HG02763 (cell line): ENCODE results near the gene CSNK1D.
A peak's percentile ranks its signal among the peaks of the same experiment; 100 is the strongest.

Experiments
- ATAC-seq: cut with Tn5 transposase; IDR thresholded peaks from one replicate; pipeline ENCODE4 v1.9.1; 2021; ENCODE audit warnings: mild to moderate bottlenecking, moderate library complexity; ENCODE audit not compliant: unreplicated experiment

CSNK1D gene

DNA sequence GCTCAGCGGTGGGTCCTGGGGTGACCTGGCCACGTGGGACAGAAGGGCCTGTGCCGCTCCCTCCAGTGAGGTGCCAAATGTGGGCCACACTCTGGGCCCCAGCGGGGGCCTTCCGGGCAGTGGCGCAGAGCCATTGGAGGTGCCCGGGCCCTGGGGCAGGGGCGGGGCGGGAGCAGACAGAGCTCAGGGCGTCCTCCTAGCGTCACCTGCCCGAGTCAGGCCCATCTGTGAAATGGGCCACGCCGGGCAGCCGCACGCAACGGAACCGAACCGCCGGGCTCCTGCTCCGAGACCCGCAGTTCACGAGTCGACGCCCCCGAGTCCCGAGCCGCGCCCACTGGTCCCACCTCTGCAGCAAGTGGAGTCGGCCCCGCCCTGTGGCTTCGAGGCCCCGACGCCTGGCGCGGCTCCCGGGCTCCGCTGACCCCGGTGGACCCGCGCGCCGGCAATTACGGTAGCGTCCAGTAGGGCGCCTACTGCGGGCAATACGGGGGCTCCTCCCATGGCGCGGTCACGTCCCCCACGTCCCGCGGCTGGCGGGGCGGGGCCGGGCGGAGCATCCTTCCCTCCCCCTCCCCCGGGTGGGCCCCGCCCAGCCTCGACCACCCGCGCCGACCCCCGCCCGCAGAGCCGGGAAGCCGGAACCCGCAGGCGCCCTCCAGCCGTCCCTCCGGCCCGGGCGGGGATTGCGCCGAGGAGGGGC lies 42.7 kb downstream of the CSNK1D start:
- no peak for ATAC-seq

DNA sequence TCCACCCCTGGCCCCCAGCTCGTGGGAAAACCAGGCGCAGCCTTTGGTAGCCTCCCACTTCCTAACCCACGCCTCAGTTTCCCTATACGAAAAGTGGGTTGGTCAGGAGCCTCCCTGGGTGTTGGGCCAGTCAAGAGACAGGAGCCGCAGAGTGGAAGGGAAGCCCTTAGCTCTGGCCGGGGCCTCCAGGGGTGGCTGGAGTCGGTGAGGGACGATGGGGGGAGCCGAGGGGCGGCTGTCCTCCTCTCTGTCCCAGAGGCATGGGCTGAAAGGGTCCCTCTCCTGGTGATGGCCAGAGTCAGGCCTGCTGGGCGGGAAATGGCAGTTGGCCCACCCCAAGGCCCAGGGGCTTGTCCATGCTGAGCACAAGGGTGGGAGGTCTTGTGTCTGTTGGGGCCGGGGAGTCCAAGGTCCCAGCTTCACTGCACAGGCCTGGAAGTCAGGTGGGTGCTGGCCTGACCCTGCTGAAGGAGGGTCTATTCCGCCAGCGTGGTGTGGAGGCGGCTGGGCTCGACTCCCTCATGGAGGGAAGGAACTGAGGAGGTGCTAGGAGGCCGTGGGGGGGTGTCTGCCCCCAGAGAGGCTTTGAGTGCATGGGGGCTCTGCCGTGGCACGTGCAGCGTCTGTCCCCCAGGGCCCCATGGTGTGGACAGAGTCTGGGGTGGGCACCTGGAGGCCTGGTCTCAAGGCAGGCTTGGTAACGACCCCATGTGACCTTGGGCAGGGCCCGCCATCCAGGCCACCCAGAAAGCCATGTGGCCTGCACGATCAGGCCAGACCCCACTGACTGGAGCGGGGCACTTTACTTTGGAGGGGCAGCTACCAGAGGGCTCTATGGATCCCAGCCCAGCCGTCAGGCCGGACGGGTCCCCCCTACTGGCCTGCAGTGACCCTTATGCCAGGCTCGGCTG lies 43.5 kb downstream of the CSNK1D start:
- no peak for ATAC-seq

DNA sequence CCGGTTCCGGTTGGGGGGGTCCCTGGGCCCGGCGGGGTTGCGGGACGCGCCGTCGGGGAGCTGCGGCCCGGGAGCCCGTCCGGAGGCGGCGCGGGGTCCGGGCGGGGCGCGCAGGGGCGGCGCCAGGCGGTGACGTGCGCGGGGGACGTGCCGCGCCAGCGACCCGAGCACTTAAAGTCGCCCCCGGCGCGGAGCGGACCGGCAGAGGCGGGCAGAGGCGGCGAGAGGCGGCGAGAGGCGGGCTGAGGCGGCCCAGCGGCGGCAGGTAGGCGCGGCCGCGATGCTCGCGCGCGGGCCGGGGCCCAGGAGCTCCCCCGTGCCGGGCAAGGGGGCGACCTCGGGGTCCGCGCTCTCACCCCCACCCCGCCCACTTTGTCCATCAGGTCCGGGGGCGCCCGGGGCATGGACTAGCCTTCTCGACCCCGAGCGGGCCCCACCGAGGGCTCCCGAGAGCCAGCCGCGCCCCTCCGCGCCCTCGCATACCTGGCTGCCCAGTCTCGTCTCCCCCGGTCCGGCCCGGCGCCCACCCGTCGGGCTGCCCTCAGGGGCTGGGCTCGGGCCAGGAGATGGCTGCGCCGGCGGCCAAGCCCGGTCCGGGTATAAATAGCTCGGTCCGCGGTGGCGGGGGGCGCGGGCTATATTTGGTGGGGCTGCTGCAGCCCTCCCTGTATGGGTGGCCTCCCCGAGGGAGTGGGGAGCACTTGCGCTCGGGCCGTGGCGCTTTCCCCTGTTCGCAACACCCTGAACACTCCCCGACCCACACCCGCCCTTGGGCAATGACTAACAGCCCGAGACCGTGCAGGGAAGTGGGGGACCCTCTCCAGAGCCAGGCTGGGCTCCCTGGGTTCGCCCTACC lies 44.4 kb downstream of the CSNK1D start, which contains the start of gene SLC16A3:
TSS of gene SLC16A3 (plus strand) at position 201 of the 856 bp plus-strand sequence. CDS start 6,967 bp downstream, outside the sequence.
- ATAC-seq, result peak; percentile 42

DNA sequence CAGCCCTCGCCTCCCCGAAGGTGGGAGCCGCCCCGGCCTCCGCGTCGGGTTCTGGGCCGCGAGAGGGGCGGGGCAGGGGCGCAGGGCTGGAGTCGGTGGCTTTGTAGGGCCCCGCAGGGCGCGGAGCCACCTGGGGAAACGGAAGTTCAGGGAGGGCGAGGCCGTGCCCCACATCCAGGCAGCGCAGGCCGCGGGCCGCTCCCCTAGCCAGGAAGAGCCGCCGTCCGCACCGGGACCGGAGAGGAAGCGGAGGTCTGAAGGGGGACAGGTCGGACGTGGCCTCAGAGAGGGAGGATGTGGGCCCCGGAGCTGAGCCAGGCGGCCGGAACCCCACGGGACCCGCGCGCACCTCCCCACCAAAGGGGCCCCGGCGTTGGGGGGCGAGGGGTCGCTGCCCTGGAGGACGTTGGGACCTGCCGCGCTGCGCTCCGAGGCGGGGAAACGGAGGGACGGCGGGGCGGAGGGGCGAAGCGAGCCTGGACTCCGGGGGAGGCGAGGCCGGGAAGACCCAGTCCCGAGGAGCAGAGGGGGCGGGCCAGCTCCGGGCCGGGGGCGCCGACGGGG lies 45.1 kb downstream of the CSNK1D start:
- no peak for ATAC-seq

DNA sequence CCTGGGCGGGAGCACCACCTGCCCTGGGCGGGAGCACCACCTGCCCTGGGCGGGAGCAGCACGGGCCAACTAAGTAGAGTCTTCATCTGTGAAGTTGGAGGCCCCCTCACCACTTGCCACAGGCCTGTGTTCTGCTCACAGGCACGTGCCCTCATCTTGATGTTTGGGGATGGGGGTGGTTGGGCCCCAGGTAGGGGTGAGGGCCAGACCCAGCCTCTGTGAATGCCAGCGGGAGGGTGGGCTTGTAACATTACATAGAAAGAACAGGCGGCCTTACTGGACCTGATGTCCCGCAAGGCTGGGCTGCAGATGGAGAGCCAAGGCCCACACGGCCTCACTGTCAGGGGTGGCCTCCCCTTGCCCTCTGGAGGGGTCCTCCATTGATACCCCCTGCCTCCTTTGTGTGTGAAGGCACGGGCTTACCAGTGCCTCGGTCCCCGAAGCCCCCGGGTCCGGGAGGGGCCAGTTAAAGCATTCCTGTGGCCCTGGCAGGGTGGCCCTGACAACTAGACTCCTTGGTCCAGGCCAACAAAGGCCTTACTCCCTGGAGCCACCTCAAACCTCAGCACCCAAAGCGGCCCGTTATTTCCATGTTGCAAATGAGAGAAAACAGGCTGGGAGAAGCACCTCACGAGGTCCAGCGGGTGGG lies 45.7 kb downstream of the CSNK1D start:
- no peak for ATAC-seq

DNA sequence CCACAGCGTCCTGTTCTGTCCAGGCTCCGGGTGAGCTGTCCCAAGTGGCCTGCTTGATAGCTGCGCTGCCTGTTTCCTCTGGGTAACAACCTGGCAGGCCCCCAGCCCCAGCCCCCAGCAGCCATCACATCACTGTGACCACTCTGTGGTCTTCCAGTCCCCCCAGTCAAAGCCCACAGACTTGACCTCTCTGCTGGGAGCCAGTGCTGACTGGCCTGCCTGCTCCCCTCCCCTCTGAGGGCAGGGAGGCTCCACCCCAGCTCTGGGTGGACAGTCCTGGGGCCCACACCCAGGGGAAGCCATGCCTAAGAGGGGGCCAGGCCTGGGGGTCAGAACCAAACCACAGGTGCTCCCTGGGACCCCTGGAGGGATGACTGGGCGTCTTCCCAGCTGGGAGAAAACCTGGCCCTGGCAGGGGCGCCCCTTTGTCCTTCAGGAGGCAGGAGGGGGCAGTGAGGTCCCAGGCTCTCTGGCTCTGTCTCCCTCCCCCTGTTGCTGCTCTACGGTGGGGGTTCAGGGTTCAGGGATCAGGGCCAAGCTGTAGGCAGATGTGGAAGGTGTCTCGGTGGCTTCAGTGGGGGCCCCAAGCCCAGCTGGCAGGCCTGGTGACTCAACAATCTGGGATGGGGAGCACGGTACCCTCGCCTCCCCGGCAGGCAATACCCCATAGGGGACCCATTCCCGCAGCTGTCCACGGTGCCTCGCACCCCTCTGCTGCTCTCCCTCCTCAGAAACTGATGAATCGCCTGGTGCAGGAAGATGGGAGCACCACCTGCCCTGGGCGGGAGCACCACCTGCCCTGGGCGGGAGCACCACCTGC lies 46.5 kb downstream of the CSNK1D start:
- ATAC-seq, result no peak

DNA sequence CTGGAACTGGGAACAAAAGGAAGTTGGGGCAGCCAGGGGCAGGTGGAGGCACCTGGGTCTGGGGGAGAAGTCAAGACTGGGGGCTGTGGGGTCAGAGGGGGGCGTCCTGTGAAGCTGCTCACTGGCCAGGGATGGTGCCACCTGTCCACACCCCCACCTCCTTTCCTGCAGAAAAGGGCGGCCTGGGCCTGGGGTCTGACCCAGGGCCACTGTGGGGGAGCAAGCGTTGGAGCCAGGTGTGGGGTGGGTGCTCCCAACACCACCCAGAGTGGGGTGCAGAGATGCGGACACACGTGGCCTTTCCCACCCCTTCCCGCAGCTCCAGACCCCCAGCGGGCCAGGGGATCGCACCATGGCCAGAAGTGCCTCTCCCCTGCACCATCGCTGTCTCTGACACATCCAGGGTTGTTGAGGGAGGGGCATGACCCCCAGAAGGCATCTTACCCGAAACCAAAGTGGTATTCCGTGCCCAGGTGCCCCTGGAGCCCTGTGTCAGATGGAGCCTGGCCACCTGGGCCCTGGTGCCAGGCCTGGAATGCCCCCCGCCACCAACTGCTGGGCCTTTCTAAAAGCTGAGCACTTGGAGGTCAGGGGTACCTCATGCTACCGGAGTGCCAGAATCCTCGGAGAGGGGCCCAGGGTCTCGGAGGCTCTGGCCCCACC lies 47.2 kb downstream of the CSNK1D start:
- ATAC-seq, result no peak

DNA sequence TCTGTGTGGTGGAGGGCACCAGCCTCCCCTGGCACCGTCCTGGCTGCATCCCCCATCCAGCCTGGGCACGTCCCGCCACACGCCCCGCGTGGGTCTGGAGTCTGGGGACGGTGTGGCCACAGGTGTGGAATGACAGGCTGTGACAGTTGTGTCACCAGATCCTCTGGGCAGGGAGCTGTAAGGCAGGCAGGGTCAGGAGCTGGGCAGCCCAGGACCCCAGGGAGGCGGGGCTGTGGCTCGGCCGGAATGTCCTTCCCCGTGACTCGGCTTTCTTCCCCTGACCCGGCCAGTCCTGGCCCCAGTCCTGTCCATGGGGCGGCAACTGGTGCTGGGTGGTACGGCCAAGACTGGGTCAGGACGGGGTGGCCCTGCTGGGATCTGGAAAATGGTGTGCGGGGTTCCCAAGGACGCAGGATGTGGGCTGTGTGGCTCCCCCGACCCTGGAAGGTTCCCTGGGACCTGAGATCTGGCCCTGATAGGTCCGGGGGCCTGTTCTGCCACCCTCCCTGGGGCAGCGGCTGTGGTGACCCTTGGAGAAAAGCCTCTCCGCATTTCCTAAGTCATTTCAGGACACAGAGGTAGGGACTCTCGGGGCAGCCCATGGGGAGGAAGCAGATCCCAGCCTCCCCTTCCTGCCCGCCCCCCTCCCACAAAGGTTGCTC lies 48.0 kb downstream of the CSNK1D start:
- no peak for ATAC-seq

DNA sequence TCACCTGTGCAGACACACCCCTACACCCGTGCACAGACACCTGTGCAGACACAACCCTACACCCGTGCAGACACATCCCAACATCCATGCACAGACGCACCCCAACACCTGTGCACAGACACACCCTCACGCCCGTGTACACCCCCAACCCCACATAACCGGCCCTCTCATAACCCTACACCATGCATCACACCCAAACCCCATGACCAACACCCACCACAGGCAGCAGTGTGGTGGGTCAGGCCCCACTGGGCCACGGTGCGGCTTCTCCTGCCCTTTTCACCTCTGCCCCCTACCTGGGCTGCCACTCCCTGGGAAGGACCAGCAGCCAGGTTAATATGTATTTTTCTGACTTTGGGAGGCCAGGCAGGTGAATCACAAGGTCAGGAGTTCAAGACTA lies 48.8 kb downstream of the CSNK1D start:
- ATAC-seq, result no peak

DNA sequence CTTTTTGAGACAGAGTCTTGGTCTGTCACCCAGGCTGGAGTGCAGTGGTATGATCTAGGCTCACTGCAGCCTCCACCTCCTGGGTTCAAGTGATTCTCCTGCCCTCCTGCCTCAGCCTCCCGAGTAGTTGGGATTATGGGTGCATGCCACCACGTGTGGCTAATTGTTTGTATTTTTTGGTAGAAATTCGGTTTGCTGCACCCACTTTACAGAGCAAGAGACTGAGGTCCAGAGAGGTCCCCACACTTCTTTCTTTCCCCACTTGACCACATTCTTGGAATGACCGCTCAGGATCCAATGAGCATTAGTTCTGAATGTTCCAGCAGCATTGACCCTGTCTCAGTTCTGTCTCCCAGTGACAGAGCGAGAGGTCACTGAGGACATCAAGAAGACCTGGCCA lies 50.0 kb downstream of the CSNK1D start:
- ATAC-seq, result no peak

DNA sequence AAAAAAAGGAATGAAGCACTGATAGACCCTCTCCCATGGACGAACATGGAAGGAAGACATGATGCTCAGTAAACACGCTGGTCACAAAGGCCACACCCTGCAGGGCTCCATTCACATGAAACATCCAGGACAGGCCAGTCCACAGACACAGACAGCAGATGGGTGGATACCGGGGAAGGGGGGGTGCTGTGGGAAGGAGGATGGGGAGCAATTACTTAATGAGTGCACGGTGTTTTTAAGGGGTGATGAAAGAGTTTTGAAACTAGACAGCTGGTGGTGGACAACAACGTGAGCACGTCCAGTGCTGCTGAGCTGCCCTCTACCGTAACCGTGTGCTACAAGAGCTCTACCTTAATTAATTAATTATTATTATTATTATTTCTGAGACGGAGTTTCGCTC lies 50.7 kb downstream of the CSNK1D start:
- ATAC-seq, result no peak

DNA sequence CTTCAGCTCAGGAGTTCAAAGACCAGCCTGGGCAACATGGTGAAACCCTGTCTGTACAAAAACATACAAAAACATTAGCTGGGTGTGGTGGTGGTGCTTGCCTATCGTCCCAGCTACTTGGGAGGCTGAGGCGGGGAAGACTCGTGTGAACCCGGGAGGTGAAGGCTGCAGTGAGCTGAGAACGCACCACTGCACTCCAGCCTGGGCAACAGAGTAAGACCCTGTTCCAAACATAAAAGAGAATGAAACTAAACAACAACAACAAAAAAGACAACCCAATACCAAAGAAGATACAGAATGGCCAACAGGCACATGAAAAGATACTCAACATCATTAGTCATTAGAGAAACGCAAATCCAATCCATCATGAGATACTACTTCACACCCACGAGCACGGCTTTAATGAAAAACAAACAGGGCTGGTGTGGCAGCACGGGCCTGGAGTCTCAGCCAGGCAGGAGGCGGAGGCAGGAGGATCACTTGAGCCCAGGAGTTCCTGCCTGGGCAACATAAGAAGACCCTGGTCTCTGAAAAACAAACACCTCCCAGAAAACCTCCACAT lies 52.1 kb downstream of the CSNK1D start:
- ATAC-seq, result no peak

DNA sequence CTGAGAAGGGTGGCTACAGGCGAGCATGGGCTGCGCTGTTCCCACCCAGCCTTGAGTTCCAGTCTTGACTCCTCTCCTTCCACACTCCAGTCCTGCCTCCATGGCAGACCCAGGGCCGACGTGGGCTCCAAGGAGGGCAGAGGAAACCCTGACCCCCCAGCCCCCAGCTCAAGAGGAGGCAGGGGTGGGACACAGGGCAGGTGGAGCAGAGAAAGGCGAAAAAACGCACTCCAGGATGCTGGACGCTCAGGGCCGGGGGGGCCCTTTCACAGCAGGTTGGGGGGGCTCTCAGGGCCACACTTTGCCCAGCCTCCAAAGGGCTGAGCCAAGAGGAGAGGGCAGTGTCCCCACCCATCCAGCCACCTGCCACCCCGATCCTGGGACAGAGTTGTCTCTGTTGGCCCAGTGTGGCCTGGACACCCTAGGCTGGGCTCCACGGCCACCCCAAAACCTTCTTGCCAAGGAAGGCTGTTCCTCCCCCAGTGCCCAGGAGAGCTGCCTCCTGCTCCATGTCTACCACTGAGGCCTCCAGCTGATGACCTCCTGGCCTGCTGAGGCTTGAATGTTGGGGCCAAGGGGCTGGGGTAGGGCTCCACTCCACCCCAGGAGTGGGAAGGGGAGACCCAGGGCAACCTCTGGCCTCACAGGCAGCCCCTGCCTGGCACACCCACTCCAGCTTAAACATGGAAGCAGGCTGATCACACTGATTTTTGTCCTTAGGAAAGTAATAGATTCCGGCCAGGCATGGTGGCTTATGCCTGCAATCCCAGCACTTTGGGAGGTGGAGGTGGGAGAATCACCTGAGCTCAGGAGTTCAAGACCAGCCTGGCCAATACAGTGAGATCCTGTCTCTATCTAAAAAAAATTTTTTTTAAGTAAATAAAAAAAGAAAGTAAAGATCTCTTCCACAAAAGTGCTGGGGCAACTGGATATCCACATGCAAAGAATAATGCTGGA lies 53.5 kb downstream of the CSNK1D start:
- ATAC-seq, result no peak

DNA sequence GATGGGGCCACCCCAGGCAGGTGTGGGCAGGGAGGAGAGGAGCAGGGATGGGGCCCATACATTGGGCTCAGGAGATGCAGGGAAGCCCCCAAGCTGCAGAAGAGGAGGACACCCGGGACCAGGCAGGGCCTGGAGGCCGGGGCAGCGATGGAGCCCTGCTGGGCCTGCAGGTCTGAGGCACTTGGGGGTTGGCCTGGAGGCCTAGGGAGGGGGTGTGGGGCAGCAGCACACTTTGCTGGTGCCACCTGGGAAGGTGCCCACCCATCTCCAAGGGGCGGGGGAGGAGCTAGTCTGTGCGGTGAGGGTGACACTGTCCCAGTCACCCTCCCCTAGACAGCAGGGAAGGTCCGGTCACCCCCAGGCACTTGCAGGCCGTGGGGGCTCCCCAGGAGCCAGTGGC lies 54.4 kb downstream of the CSNK1D start:
- no peak for ATAC-seq

DNA sequence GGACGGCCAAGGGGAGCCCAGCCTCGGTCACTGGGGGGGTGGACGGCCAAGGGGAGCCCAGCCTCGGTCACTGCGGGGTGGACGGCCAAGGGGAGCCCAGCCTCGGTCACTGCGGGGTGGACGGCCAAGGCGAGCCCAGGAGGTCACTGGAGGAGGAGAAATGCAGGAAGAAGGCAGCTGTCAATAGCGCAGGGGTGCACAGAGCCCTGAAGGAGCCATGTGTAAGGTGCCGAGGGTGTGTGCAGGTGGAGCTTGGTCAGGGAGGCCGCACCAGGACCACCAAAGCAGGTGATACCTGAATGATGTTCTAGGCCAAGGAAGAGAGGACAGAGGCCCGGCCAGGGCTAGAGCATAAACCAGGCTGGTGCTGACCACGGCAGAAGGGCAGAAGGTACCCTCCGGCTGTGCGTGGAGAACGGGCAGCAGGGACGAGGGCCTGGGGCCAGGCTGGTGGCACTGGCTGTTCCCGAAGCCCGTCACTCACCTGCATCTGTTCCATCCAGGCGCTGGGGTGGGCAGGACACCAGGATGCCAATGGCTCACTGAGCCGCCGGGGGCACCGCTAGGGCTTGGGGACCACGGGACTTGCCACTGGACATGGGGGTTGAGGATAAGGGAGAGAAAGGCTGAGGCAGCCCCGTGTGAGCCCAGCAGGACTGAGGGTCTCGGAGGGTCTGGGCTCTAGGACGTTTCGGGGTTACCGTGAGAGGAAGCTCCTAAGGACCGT lies 55.0 kb downstream of the CSNK1D start:
- no peak for ATAC-seq

DNA sequence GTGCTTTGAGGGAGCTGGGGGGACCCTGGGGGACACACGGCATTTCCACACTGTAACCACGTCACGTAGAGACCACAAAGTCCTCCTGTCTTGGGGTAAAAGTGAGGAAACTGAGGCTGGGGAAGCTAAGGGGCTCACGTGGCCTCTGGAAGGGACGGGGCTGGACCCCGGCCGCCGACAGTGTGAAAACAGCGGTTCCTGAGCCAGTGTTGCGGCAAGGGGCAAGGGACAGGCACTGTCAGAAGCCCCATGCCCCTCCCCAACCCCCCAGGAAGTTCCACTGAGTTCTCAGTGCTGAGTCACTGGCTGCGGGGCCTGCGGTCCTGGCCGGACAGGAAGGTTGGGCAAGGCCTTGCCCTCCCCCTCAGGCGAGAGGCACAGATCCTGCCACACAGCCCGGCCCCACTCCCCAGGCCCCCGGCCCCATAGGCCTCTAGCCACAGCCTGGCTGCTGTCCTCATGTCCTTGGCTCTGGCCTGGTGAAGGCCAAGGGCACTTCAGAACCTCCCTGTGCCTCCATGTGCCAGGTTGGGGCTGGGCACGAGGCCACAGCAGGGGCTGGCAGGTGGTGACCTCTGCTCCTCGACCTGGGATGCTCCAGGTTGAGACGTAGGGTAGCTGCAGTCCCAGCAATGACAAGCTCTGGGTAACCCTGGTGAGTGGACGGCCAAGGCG lies 55.8 kb downstream of the CSNK1D start:
- ATAC-seq, result no peak
